Measurements from ENCODE around the gene RSU1.

DNA sequence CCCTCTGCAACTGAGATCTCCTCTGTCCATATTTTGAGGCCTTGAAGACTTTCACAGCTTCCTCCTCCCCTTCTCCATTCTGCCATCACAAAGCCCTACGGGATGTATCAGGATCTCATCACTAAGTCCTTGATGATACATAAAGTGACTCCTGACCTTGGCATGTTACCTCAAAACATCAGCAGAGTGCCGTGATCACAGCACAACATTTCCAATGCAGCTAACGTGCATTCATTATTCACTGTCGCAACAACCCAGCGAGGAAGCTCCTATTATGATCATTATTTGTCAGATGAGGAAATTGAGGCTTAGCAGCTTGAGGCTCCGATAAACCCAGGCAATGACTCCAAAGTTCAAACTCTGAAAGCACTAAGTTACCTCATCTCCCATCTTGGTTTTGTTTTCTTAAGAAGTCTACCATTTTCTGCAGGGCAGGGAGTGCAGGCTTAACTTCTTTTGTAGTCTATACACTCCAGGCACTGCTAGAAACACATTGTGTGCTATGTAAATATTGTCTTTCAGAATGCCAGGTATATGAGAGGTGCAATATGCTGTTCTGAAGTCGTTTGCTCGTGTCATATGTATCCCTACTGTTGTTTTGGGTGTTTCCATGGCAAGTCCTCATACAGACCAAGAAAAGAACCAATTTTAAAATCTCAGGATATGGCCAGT lies 215.0 kb downstream of the RSU1 start:
- no peak for TF ChIP-seq POLR2A (IDR thresholded peaks at IDR 0.05)
- TF ChIP-seq, protein P1, sequence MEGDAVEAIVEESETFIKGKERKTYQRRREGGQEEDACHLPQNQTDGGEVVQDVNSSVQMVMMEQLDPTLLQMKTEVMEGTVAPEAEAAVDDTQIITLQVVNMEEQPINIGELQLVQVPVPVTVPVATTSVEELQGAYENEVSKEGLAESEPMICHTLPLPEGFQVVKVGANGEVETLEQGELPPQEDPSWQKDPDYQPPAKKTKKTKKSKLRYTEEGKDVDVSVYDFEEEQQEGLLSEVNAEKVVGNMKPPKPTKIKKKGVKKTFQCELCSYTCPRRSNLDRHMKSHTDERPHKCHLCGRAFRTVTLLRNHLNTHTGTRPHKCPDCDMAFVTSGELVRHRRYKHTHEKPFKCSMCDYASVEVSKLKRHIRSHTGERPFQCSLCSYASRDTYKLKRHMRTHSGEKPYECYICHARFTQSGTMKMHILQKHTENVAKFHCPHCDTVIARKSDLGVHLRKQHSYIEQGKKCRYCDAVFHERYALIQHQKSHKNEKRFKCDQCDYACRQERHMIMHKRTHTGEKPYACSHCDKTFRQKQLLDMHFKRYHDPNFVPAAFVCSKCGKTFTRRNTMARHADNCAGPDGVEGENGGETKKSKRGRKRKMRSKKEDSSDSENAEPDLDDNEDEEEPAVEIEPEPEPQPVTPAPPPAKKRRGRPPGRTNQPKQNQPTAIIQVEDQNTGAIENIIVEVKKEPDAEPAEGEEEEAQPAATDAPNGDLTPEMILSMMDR (IDR thresholded peaks at IDR 0.05): no peak
